IPS-20b (cell line): ENCODE measurements around the gene CYB561.

ENCODE experiments used
- H3K27ac ChIP-seq: one replicate; pipeline ENCODE4 v1.5.1; 2013; ENCODE audit warnings: low read length
- H3K27me3 ChIP-seq: 2 replicates; pipeline ENCODE4 v1.6.1; 2013; ENCODE audit warnings: mild to moderate bottlenecking, low read length, inconsistent platforms; ENCODE audit not compliant: insufficient read depth
- H3K36me3 ChIP-seq: 2 replicates; pipeline ENCODE4 v1.6.1; 2013; ENCODE audit warnings: low read depth, mild to moderate bottlenecking, inconsistent platforms, low read length, moderate library complexity; ENCODE audit not compliant: insufficient read depth
- H3K4me1 ChIP-seq: 2 replicates; pipeline ENCODE4 v1.6.1; 2013; ENCODE audit warnings: mild to moderate bottlenecking, control low read depth, inconsistent platforms, low read length, moderate library complexity; ENCODE audit not compliant: insufficient read depth
- H3K4me3 ChIP-seq: 2 replicates; pipeline ENCODE4 v1.5.1; 2013; ENCODE audit warnings: mild to moderate bottlenecking, low read length, inconsistent platforms
- H3K9ac ChIP-seq: 2 replicates; pipeline ENCODE4 v1.6.1; 2013; ENCODE audit warnings: low read depth, mild to moderate bottlenecking, inconsistent platforms, low read length, moderate library complexity
- H3K9me3 ChIP-seq: 2 replicates; pipeline ENCODE4 v1.6.1; 2013; ENCODE audit warnings: mild to moderate bottlenecking, low read depth, low read length, inconsistent platforms; ENCODE audit not compliant: insufficient read depth

CYB561 gene

DNA sequence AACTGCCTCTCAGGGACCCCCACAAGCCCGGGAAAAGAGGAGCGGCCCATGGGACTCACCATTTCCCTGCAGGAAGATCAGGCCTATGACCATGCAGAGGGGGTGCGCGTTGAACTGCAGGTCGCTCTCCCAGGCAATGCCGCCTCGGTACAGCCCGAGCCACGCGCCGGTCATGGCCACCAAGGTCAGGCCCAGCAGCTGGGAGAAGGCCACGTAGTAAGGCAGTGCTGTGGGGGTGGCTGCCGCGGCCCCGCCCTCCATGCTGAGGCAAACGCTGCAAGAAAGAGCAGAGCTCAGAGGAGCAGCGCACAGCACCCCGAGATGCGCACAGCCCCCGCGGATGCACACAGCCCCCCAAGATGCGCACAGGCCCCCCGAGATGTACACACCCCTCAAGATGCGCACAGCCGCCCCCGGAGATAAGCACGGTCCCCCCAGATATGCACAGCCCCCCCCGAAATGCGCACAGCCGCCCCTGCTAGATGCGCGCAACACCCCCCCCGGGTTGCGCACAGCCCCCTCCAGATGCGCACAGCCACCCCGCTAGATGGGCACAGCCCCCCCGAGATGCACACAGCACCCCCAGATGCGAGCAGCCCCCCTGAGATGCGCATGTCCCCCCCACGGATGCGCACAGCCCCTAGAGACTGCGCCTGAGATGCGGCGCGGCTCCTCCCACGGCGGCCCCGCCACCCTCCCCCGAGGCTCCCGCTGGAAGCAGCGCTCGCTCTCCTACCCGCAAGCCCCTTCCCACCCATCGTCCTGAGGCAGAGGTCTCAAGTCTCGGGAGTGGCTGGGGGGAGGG, 8.6 kb downstream of the CYB561 start:
- Histone ChIP-seq H3K27ac (no peak overlapping the region), H3K27me3 (no peaks in the 10 kb centered on the region), H3K9me3 (no peaks in the 10 kb centered on the region), H3K4me3 (no peak overlapping the region), H3K9ac (no peak overlapping the region), H3K36me3 (no peaks in the 10 kb centered on the region), H3K4me1 (no peaks in the 10 kb centered on the region)

DNA sequence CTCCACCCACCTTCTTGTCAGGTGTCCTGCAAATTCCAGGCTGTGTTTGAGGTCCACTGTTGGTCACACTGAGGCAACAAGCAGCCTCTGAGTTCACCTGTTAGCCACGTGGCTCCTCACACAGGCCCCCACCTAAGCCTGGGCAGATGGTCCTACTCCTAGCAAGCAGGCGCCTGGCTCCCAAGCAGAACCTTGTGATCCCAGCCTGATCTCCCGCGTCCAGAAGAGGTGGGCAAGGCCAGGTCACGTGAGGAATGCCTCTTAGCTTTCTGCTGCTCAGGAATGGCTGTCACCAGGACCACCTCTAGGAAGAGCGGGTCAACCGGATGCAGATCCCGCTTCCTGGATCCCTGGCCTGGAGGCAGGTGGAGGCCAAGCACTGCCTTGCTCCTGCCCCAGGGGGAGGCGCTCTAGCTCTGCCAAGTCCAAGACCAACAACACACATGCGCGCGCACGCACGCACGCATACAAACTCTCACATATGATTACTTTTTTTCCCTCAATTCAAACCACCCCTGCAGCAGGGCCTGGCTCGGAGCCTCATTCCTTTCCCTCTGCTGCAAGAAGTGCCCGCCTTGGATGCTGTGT, 9.5 kb downstream of the CYB561 start:
- Histone ChIP-seq H3K9ac (no peak overlapping the region), H3K4me3 (no peak overlapping the region), H3K27ac (no peak overlapping the region), H3K9me3 (no peaks in the 10 kb centered on the region), H3K4me1 (no peaks in the 10 kb centered on the region), H3K27me3 (no peaks in the 10 kb centered on the region), H3K36me3 (no peaks in the 10 kb centered on the region)

DNA sequence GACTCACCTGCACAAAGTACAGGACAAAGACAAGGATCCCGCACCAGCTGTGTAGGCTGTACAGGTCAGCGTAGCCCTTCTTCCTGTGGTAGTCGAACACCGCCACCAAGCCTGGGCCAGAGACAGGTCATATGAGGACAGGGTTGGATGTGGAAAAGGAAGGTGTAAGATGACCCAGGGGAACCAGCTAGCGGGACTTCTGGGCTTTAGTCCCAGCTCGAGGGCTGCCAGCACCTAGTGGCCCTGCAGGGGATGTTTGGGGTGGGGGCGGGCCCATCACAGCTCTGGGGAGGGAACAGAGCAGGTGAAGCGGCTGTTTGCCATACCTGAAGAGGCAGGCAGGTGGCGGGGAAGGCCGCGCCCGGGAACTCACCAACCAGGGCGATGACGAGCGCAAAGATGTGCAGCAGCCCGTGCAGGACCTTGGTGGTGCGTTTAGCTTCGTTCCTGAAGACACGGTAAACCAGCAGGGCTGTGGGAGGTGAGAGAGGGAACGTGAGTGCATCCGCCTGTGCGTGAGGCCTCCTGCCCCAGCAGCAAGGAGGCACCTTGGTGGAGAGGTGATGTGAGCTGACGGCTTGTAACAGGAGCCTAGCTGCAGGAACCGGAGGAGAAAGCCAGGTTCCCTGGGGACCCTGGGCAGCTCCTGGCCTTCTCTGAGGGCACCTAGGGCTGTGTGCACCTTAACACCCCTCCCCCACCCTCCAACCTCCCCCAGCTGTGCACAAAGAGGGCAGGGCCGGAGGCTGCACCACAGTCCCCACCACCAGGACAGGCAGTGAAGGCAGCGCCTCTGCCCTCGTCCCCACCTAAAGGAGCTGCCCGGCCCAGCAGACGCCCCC, 10.2 kb downstream of the CYB561 start:
- H3K4me3 ChIP-seq, result no peak overlapping the region
- no peaks in the 10 kb centered on the region for H3K4me1 ChIP-seq
- no peak overlapping the region for H3K27ac ChIP-seq
- no peaks in the 10 kb centered on the region for H3K27me3 ChIP-seq
- no peaks in the 10 kb centered on the region for H3K9me3 ChIP-seq
- H3K9ac ChIP-seq, result no peak overlapping the region
- no peaks in the 10 kb centered on the region for H3K36me3 ChIP-seq

DNA sequence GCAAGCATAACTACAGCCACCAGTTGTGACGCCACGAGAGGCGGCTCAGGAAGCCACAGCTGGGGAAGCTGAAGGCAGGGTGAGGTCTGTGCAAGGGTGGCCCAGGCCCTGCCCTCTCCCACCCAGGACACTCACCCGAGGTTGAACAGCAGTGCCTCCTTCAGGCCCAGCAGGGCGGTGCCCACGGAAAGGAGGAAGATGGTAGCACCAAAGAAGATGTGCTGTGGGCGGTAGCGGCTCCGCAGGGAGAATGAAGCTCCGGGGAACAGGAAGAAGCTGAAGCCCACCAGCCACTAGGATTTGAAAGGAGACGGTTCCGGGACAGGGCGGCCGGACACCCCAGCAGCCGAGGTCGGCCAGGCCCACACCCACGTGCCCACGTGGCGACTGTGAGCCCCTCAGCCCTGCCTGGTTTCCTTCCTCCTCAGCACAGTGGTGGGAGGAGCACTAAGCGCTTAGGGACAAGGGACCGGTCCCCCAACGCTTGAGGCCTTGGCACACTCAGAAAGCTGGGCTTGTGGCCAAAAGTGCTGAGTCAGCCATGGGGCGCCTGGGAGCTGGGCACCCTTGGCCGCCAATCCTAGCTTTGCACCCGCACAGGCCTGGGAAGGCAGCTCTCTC, 11.0 kb downstream of the CYB561 start:
- Histone ChIP-seq H3K9ac (no peak overlapping the region), H3K27me3 (no peaks in the 10 kb centered on the region), H3K4me1 (no peaks in the 10 kb centered on the region), H3K9me3 (no peaks in the 10 kb centered on the region), H3K4me3 (no peak overlapping the region), H3K36me3 (no peaks in the 10 kb centered on the region), H3K27ac (no peak overlapping the region)

DNA sequence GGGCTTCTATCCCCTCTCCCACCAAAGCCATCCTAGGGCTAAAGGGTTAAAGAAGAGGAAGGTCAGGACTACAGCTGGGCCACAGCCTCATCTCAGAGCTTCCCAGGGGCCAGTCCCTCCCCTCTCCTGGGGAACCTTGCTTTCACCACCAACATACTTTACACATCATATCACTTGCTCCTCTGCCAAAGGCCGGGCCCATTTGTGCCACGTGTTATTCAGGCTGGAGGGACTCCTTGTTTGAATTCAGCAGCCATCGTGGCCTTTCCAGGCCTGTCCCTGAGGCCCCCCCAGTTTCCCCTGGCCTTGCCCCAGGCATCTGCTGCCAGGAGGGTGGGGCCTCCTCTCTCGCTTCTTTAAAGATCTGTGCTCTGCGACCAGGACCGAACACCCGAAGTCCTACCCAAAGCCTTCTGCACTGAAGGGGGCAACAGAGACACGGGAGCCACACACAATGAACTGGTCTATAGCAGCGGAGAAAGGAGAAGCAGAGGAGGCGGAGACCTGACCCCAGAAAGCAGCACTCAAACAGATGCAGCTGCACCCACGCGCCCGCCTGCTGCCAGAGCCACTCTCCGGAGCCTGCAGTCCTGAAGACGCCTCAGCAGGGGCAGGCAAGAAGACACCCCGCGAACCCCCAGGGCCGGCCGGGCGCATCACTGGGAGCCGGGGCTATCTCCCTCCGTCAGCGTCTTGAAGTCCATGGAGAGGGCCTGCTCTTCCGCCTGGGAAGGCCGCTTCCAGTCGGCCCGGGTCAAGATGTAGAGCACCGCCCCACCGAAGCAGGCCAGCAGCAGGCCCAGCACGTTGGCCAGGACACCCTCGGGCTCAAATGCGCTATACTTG, 12.1 kb downstream of the CYB561 start:
- no peaks in the 10 kb centered on the region for H3K27me3 ChIP-seq
- no peak overlapping the region for H3K4me3 ChIP-seq
- no peak overlapping the region for H3K27ac ChIP-seq
- H3K4me1 ChIP-seq, result no peaks in the 10 kb centered on the region
- no peaks in the 10 kb centered on the region for H3K36me3 ChIP-seq
- no peak overlapping the region for H3K9ac ChIP-seq
- H3K9me3 ChIP-seq, result no peaks in the 10 kb centered on the region

DNA sequence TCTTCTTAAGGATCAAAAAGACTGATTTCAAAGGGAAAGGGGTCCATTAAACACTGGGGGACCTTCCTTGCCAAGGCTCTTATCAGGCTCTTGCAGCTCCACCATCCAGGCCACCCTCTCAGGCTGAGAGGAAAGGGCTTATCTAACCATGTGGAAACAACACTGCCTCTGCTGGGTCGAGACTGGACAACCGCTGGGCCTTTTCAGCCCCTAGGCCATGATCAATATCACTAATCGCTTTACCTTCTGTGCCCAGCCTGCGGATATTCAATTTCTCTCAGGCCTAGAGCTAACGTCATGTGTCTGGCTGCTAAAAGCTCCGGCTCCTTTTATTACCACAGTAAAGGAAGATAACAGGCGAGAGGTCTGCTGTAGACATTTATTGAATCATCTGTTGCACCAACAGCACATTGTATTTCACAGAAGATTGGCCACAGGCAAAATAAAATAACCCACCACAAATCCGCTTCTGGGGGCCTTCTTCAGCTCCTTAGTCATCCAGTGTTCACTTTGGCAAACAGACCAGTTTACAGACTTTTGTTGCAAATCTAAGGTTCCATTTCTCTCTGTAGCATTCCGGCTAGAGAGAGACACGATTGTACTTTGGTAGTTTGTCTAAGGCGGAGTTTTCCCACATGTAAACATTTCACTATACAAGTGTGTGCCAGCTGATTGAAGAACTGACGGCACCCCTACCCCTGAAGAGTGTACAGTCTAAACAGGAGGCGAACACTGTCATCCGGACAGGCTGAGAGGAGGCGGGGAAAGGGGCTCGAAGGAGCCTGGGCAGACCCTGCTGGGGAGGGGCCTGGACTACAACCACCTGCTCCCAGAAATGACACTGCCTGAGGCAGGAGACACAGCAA, 13.9 kb downstream of the CYB561 start:
- Histone ChIP-seq H3K36me3 (no peaks in the 10 kb centered on the region), H3K4me1 (peaks cover 13% of the 10 kb centered on the region), H3K9ac (no peak overlapping the region), H3K4me3 (no peak overlapping the region), H3K9me3 (no peaks in the 10 kb centered on the region), H3K27me3 (no peaks in the 10 kb centered on the region), H3K27ac (no peak overlapping the region)

DNA sequence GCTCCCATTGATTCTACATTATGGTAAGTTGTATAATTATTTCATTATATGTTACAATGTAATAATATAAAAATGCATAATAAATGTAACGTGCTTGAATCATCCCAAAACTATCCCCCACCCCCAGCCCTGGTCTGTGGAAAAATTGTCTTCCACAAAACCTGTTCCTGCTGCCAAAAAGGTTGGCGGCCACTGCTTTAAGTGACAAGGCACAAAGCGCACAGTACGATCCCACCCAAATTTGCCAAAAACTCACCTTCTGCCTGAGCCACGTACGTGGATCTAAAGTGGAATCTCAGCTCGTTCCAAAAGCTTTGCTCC, 14.5 kb downstream of the CYB561 start:
- Histone ChIP-seq H3K4me1 (peaks cover 14% of the 10 kb centered on the region), H3K4me3 (no peak overlapping the region), H3K27me3 (no peaks in the 10 kb centered on the region), H3K9me3 (no peaks in the 10 kb centered on the region), H3K36me3 (no peaks in the 10 kb centered on the region), H3K9ac (no peak overlapping the region), H3K27ac (no peak overlapping the region)

DNA sequence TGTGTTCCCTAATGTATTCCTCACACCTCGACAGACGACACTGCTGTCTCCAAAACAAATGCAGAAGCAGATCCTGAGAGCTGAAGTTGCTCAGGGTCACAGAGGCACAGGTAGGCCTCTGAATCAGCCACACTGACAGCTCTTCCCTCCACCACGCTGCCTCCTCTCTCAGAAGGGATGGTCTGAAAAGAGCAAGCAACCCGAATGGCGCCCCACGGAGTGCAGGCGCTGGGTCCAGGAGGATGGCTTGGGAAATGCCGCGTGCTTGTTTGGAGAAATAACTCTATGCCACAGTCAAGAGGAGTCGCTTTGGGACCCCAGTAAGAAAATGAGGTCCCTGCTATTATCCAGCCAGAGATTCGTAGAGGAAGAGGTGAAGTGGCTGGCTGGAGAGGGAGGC, 15.9 kb downstream of the CYB561 start:
- no peaks in the 10 kb centered on the region for H3K9me3 ChIP-seq
- no peak overlapping the region for H3K9ac ChIP-seq
- H3K27me3 ChIP-seq, result no peaks in the 10 kb centered on the region
- H3K36me3 ChIP-seq, result no peaks in the 10 kb centered on the region
- no peak overlapping the region for H3K27ac ChIP-seq
- H3K4me1 ChIP-seq, result peaks cover 17% of the 10 kb centered on the region
- H3K4me3 ChIP-seq, result no peak overlapping the region

DNA sequence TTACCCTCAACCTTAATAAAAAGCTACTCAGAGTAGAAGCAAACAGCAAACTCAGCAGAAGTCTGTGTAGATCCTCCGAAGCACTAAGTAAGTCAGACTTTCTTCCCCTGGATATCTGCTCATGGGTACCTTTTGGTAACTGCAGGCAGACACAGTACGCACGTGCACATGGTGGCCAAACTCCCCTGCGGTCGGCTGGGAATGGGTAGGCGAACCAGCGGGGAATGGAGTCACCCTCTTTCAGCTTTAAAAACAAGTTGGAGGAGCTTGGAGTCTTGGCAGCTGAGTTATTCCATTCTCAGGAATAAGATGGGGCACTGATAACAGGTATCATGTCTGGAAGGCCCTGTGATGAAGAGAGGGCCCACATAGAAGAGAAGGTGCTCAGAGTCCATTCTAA, 16.3 kb downstream of the CYB561 start:
- no peaks in the 10 kb centered on the region for H3K9me3 ChIP-seq
- peaks cover 17% of the 10 kb centered on the region for H3K4me1 ChIP-seq
- H3K27me3 ChIP-seq, result no peaks in the 10 kb centered on the region
- H3K4me3 ChIP-seq, result no peak overlapping the region
- no peak overlapping the region for H3K27ac ChIP-seq
- no peak overlapping the region for H3K9ac ChIP-seq
- no peaks in the 10 kb centered on the region for H3K36me3 ChIP-seq

DNA sequence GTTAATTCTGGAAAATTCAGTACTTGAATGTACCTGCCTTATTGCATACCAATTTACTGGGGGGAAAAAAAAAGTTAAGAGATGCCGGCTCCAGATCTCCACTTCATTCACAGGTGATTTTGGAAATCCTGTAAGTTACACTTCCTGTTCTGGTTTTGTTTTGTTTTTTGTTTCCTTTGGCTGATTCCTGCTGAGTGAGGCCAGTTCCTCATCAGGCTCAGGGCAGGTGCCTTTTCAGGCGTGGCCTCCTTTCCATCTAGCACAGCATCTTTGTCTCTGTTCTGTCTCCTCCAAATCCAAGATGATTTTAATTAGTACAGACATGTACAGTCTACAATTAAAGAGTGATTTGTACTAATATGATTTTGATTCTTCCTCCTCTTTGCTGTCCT, 19.2 kb downstream of the CYB561 start:
- Histone ChIP-seq H3K9me3 (no peaks in the 10 kb centered on the region), H3K27ac (no peak overlapping the region), H3K9ac (no peak overlapping the region), H3K4me3 (no peak overlapping the region), H3K4me1 (peaks cover 17% of the 10 kb centered on the region), H3K27me3 (no peaks in the 10 kb centered on the region), H3K36me3 (no peaks in the 10 kb centered on the region)
